Naive thymus-derived CD8-positive, alpha-beta T cell (primary cell): ENCODE results near the gene HPCAL4. TPM values are rescaled to one million over a fixed set of nuclear protein-coding genes. Genes with fewer than 3 reads are reported as not detected.
A peak's percentile ranks its signal among the peaks of the same experiment; 100 is the strongest.

Experiments
- ATAC-seq, 2 donors: fragments of 150-1000 bp; cut with Tn5 transposase in 1 of 2; sonication (Bioruptor Pico), chemical (Tn5 transposase) in 1 of 2; 1 replicate in 1 of 2; 2 replicates in 1 of 2; pipeline ENCODE4 v1.10.0; 2021; ENCODE audit warnings: mild to moderate bottlenecking in 2 of 2, moderate library complexity in 2 of 2
- POLR2A ChIA-PET: fragments of 350-600 bp; sonication (Branson Sonifier 250); formaldehyde crosslinking; loops from one replicate; lab custom pipeline; 2021; ENCODE audit warnings: antibody characterized with exemption; lab: Charles Lee
- DNase-seq, 10 donors: peaks; one replicate each; pipeline versions ENCODE4 v3.0.0 to v3.0.0-alpha.2; 2020 to 2022
- H3K27ac Mint-ChIP-seq, 10 donors: one replicate each; pipeline ENCODE4 v1.8.0; 2020 to 2022; ENCODE audit warnings: mild to moderate bottlenecking in 10 of 10, mixed read lengths in 10 of 10, moderate library complexity in 4 of 10, inconsistent platforms in 1 of 10
- H3K27me3 Mint-ChIP-seq, 5 donors: one replicate each; pipeline ENCODE4 v1.8.0; 2021 to 2022; ENCODE audit warnings: mixed read lengths in 5 of 5
- H3K36me3 Mint-ChIP-seq, 3 donors: one replicate each; pipeline ENCODE4 v1.8.0; 2020 to 2022; ENCODE audit warnings: mixed read lengths in 3 of 3, mild to moderate bottlenecking in 2 of 3, inconsistent platforms in 1 of 3
- H3K4me1 Mint-ChIP-seq, 4 donors: one replicate each; pipeline ENCODE4 v1.8.0; 2021 to 2022; ENCODE audit warnings: mixed read lengths in 4 of 4
- H3K4me3 Mint-ChIP-seq, 10 donors: one replicate each; pipeline ENCODE4 v1.8.0; 2020 to 2022; ENCODE audit warnings: mild to moderate bottlenecking in 10 of 10, mixed read lengths in 10 of 10, moderate library complexity in 6 of 10, inconsistent platforms in 1 of 10
- H3K9me3 Mint-ChIP-seq, 9 donors: one replicate each; pipeline ENCODE4 v1.8.0; 2020 to 2022; ENCODE audit warnings: mixed read lengths in 9 of 9, mild to moderate bottlenecking in 3 of 9, inconsistent platforms in 1 of 9, moderate library complexity in 1 of 9
- polyA plus RNA-seq, 3 donors: library from polyadenylated mRNA; unstranded; fragments of 300-500 nt; fragmentation: Illumina TruSeq; gene quantifications; one replicate each; pipeline ENCODE4 v1.2.3, GENCODE V29; 2021
- total RNA-seq, 8 experiments: library from RNA in 2 of 8; stranded (reverse) in 2 of 8; gene quantifications; one replicate each; pipeline ENCODE4 v1.2.3 and lab custom pipeline; 2021 to 2026

Gene HPCAL4
- total and polyA plus RNA-seq, 5 experiments from 2014 or later, result 2.1 to 32.5 (median 4.6) TPM

DNA sequence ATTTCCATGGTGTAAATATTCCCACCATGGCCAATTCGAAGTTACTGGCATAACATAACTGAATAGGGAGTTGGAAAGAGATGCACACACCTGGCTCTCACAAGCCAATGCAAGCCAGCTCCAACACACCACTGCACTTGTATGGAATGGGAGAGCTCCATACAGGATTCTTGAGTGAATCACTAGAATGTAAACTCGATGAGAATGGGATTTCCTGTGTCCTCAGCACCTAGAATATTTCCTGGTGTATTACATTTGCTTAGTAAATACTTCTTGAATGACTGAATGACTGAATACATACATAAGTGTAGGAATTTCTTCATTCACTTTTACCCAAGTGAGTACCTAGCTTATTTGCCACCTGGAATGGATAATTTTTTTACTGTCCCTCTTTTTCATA lies 31.3 kb upstream of the HPCAL4 start:
- H3K27ac Mint-ChIP-seq, result no peak overlapping the region
- H3K36me3 Mint-ChIP-seq, result no peaks in the 10 kb centered on the region
- ATAC-seq (no peak), DNase-seq (no peak)
- H3K9me3 Mint-ChIP-seq, result no peaks in the 10 kb centered on the region
- H3K27me3 Mint-ChIP-seq, result peaks cover 14 to 54% (median 34%) of the 10 kb centered on the region in 5 donors
- no peak overlapping the region for H3K4me3 Mint-ChIP-seq
- H3K4me1 Mint-ChIP-seq, result peaks cover 0 to 2% (median 1%) of the 10 kb centered on the region in 4 donors
- POLR2A ChIA-PET, result no interaction called here

DNA sequence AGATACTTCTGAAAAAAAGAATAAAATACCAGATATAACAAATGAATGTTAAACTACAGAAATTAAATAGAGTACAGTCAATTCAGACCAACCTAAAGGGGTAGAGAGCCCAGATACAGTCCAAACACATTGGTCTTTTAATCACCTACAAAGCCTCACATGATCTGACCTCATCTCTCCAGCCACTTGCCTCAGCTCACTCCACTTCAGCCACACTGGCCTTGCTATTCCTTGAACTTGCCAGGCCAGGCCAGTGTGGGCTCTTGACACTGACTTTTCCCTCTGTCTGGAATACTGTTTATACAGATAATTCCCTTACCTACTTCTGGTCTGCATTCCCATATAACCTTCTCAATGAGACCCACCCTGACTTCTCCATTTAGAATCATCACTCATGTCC lies 30.4 kb upstream of the HPCAL4 start:
- Mint-ChIP-seq H3K4me3 (no peak overlapping the region), H3K4me1 (no peaks in the 10 kb centered on the region), H3K27me3 (peaks cover 17 to 54% (median 31%) of the 10 kb centered on the region in 5 donors), H3K27ac (no peak overlapping the region), H3K9me3 (no peaks in the 10 kb centered on the region), H3K36me3 (no peaks in the 10 kb centered on the region)
- DNase-seq (no peak), ATAC-seq (no peak)
- POLR2A ChIA-PET, result no interaction called here

DNA sequence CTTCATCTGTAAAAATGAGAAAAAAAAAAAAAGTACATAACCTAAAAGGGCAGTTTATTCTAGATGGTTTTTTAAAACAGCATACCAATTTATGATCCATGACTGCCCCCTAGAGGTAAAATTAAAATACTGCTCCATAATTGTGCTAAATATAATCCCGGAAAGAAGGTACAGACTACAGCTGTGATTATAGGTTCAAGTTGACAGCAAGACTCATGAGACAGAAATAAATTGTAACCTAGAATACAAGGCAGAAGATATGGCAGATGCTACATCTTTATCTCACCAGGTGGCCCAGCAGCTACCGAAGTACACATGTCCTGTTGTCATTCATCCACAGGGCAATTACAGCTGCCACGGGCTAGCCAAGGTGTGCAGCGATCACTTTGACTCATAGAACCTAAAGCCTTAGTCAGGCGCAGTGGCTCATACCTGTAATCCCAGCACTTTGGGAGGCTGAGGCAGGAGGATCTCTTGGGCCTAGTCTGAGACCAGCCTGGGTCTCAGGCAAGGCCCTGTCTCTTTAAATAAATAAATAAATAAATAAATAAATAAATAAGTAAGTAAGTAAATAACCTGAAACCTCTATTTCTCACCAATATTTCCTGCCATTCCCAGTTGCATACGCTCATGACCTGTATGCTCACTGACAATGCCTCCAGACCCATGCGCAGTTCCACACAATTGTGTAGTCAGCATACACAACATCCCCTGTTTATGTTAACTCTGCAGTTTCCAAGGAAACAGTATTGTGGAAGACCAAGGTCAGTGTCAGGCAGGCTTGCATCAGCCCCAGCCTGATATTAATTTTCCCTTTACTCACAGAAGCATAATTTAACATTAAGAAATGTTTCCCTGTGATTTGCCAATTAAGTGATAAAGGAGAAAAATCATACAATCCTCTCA lies 29.1 kb upstream of the HPCAL4 start:
- DNase-seq (peak in 5 of 10 donors; percentile 7 to 76 (median 75)), ATAC-seq (peak; percentile 77 to 78)
- Mint-ChIP-seq H3K27ac (peak overlapping the region in 1 of 10 donors; percentile 51), H3K4me1 (no peaks in the 10 kb centered on the region), H3K36me3 (no peaks in the 10 kb centered on the region), H3K27me3 (peaks cover 19 to 49% (median 32%) of the 10 kb centered on the region in 5 donors), H3K9me3 (no peaks in the 10 kb centered on the region), H3K4me3 (no peak overlapping the region)
- POLR2A ChIA-PET, result interaction anchor here (0.6 to 1.7 kb wide), 3 partner anchors 48 to 115 kb away, joined by 3 to 7 read pairs (median 3); partner anchors contain the start of gene NT5C1A

DNA sequence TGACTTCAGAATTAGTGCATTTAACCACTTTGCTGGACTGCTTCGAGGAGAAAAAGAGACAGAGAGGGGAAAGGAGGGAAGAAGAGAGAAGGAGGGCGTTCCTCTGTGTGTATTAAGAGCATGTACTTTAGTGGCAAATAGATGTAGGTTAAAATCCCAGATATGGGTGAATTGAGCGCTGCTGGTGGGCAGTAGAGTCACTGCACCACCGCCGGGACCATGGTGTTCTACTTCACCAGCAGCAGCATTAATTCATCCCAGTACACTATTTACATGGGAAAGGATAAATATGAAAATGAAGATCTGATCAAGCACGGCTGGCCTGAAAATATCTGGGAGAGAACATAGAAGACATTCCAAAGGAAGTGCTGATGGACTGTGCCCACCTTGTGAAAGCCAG lies 26.6 kb upstream of the HPCAL4 start:
- DNase-seq (no peak), ATAC-seq (no peak)
- H3K9me3 Mint-ChIP-seq, result no peaks in the 10 kb centered on the region
- no peak overlapping the region for H3K4me3 Mint-ChIP-seq
- peaks cover 20 to 43% (median 33%) of the 10 kb centered on the region in 5 donors for H3K27me3 Mint-ChIP-seq
- H3K36me3 Mint-ChIP-seq, result no peaks in the 10 kb centered on the region
- H3K27ac Mint-ChIP-seq, result no peak overlapping the region
- POLR2A ChIA-PET, result no interaction called here
- H3K4me1 Mint-ChIP-seq, result no peaks in the 10 kb centered on the region

DNA sequence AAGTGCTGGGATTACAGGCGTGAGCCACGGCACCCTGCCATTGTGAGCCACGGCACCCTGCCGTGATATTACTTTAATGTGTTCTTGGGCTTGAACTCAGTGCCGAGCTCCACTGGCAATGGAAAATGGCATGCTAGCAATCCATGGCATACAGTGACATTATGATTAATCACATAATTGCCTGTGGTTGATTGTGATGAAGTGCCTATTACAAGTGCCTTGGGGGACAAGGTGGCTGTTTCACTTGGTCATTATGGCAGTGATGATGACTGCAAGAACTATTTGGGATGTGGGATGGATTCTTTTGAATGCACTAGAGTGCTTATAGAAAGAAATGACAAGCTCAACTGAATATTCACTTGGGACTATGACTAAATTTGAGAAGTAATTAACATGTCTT lies 22.3 kb upstream of the HPCAL4 start:
- no peaks in the 10 kb centered on the region for H3K36me3 Mint-ChIP-seq
- no peak overlapping the region for H3K27ac Mint-ChIP-seq
- H3K27me3 Mint-ChIP-seq, result peaks cover 29 to 59% (median 32%) of the 10 kb centered on the region in 5 donors
- no peaks in the 10 kb centered on the region for H3K9me3 Mint-ChIP-seq
- no peak for ATAC-seq
- POLR2A ChIA-PET, result interaction anchor here (1.4 kb wide), 1 partner anchor 40 kb away, joined by 3 read pairs; no protein-coding TSS in a partner anchor
- H3K4me1 Mint-ChIP-seq, result no peaks in the 10 kb centered on the region
- no peak overlapping the region for H3K4me3 Mint-ChIP-seq
- DNase-seq, result no peak

DNA sequence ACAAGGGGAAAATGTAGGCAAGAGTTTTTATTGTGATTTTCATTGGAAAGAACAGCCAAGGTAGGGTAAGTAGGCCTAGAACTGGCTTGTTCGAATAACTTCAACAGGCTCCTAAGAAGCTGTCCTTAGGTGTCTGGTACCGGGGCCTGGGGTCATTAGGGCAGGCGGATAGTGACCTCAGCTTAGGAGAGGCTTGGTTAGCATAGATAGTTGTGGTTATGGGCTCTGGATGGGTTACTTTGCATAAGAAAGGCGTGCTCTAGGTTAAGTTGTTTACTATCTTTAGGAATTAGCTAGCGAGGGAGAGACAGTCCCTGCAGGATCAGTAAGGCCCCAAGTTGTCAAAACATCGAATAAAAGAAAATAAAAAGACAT lies 20.7 kb upstream of the HPCAL4 start:
- H3K36me3 Mint-ChIP-seq, result no peaks in the 10 kb centered on the region
- POLR2A ChIA-PET, result no interaction called here
- ATAC-seq, result no peak
- no peaks in the 10 kb centered on the region for H3K9me3 Mint-ChIP-seq
- no peak overlapping the region for H3K4me3 Mint-ChIP-seq
- DNase-seq, result no peak
- H3K27ac Mint-ChIP-seq, result no peak overlapping the region
- no peaks in the 10 kb centered on the region for H3K4me1 Mint-ChIP-seq
- peaks cover 20 to 50% (median 24%) of the 10 kb centered on the region in 5 donors for H3K27me3 Mint-ChIP-seq

DNA sequence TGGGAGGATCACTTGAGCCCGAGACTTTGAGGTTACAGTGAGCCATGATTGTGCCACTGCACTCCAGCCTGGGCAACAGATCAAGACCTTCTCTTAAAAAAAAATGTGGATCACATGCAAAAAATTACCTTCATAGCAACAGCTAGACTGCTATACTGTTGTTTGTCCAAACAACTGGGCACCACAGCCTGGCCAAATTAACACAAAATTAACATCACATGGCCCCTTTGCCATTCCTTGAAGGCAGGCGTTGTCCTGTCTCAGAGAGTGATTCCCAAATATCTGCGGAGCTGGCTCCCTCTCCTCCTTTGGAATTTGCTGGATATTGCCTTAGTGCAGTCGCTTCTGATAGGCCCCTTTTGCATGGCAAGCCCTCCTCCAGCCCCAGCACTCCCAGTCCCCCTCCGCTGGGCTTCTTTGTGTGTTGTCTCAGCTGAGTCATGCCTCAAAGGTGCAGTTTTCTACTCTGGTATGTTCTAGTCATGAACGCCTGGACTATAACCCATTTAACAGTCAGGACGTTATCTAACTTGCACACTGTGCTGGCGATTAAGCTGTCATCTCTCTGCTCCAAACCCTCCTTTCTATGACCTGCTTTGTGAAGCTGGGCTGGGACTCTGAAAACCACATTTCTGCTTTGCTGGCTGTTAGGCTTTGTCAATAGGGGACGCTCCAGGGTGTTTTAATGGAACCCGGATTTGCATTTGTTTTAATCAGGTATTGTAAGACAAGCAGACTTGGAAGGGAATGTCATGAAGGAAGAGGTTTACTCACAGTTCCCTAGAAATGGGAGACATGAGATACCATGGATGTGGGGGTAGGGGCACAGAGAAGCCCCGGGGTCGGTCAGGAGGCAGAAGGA lies 20.1 kb upstream of the HPCAL4 start:
- Mint-ChIP-seq H3K9me3 (no peaks in the 10 kb centered on the region), H3K27me3 (peaks cover 15 to 49% (median 17%) of the 10 kb centered on the region in 5 donors), H3K4me1 (no peaks in the 10 kb centered on the region), H3K27ac (no peak overlapping the region), H3K4me3 (no peak overlapping the region), H3K36me3 (no peaks in the 10 kb centered on the region)
- POLR2A ChIA-PET, result no interaction called here
- no peak for ATAC-seq
- DNase-seq, result no peak

DNA sequence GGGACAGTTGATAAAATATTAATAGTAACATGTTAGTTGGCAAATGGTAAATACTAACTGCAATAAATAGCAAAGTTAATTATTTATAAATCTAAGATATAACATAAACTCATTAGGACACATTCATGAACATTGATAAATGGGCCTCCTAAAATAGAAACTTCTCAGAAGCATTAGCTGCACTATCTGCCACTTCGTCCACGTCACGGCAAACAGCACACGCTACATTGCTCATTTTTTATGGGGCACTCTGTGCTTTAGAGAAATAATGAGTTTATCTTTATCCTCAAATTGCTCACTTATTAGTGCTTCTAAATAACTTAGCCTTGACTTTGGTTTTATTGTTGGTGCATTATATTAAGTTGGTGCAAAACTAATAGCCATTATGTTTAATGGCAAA lies 16.3 kb upstream of the HPCAL4 start:
- POLR2A ChIA-PET, result interaction anchor here (1.1 kb wide), 1 partner anchor 16 kb away, joined by 3 read pairs; no protein-coding TSS in a partner anchor
- Mint-ChIP-seq H3K27ac (no peak overlapping the region), H3K4me1 (no peaks in the 10 kb centered on the region), H3K36me3 (no peaks in the 10 kb centered on the region), H3K27me3 (peaks cover 4 to 34% (median 11%) of the 10 kb centered on the region in 5 donors), H3K4me3 (no peak overlapping the region), H3K9me3 (no peaks in the 10 kb centered on the region)
- no peak for DNase-seq
- ATAC-seq, result no peak

DNA sequence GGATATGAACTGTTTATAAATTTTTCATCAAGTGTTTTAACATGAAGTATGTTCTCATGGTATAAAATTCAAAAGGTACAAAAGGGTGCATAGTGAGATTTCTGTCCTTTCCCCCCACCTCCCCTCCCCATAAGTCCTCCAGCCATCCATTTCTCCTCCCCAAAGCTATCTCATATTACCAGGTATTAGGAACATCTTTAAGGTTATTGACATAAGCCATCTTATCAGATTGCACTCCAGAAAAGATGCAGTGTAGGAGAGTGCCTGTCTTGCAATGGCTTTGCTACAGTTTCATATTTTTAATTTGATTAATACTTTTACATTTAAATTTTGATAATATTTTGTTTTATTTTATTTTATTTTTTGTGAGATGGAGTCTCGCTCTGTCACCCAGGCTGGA lies 13.5 kb upstream of the HPCAL4 start:
- Mint-ChIP-seq H3K9me3 (no peaks in the 10 kb centered on the region), H3K27ac (no peak overlapping the region), H3K4me3 (no peak overlapping the region), H3K36me3 (no peaks in the 10 kb centered on the region), H3K27me3 (peaks cover 5 to 34% (median 11%) of the 10 kb centered on the region in 5 donors), H3K4me1 (peaks cover 0 to 1% (median 0%) of the 10 kb centered on the region in 4 donors)
- ATAC-seq, result no peak
- no peak for DNase-seq
- POLR2A ChIA-PET, result no interaction called here

DNA sequence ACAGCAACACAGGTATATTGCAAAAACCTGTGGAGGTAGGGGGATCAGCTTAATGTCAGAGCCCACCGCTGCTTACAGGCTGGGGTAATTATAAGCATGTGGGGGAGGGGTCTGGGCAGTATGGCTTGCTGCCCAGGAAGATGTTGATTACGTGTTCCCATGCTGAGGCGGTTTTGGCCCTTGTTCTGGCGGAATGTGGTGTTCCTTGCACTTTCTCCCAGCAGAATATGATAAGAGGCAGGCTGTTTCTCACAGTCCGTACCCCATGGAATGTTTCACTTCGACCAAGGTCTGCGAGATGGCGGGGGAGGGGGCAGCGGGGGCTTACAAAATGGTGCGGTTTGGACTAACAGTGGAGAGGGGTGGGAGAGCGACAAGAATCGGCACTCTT lies 9.8 kb upstream of the HPCAL4 start:
- POLR2A ChIA-PET, result interaction anchor here (1.3 to 1.4 kb wide), 2 partner anchors 8 to 10 kb away, joined by 4 read pairs; partner anchors contain the start of gene HPCAL4
- Mint-ChIP-seq H3K4me3 (no peak overlapping the region), H3K4me1 (peaks cover 0 to 5% (median 0%) of the 10 kb centered on the region in 4 donors), H3K27me3 (peaks cover 0 to 26% (median 9%) of the 10 kb centered on the region in 5 donors), H3K27ac (no peak overlapping the region), H3K36me3 (no peaks in the 10 kb centered on the region), H3K9me3 (no peaks in the 10 kb centered on the region)
- no peak for ATAC-seq
- DNase-seq, result no peak

DNA sequence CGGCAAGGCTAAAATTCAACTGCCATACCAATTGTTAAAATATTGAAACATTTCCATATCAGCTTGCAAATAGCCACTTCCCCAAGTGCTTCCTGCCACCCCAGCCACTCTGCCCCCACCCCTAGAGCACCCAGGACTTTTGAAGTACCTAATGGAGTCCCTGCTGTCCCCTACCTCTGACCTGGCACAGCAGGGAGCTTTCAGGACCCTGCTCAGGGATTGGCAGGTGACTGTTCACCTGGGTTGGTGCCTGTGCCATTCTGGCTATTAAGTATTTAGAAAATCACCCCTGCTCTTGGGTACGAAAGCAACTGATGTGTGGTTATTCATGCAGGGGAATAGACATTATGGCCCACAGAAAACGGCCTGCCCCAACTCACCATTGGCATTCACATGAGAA lies 9.1 kb upstream of the HPCAL4 start:
- Mint-ChIP-seq H3K9me3 (no peaks in the 10 kb centered on the region), H3K27me3 (peaks cover 0 to 26% (median 9%) of the 10 kb centered on the region in 5 donors), H3K4me1 (peaks cover 0 to 5% (median 0%) of the 10 kb centered on the region in 4 donors), H3K36me3 (no peaks in the 10 kb centered on the region), H3K27ac (no peak overlapping the region), H3K4me3 (no peak overlapping the region)
- POLR2A ChIA-PET, result interaction anchor here (1.3 kb wide), 1 partner anchor 7 kb away, joined by 4 read pairs; no protein-coding TSS in a partner anchor
- no peak for ATAC-seq
- no peak for DNase-seq

DNA sequence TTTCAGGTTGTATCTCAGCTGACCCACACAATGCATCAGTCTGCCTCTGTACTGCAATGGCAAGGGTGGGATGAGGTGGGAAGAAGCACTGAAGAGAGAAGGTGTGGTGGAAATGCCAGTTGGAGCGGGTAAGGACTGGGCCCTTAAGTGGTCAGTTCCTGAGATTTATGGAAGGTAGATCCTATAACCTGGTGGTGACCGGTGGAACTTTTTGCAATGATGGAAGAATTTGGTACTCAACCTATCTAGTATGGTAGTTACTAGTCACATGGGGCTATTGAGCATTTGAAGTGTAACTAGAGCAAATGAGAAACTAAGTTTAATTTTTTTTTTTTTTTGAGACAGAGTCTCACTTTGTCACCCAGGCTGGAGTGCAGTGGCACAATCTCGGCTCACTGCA lies 8.2 kb upstream of the HPCAL4 start:
- no peak for DNase-seq
- no peak overlapping the region for H3K4me3 Mint-ChIP-seq
- no peak for ATAC-seq
- H3K27me3 Mint-ChIP-seq, result peaks cover 0 to 26% (median 9%) of the 10 kb centered on the region in 5 donors
- no peaks in the 10 kb centered on the region for H3K36me3 Mint-ChIP-seq
- H3K27ac Mint-ChIP-seq, result no peak overlapping the region
- no peaks in the 10 kb centered on the region for H3K9me3 Mint-ChIP-seq
- H3K4me1 Mint-ChIP-seq, result peaks cover 0 to 5% (median 2%) of the 10 kb centered on the region in 4 donors
- POLR2A ChIA-PET, result no interaction called here
